Psoas muscle (tissue), 8 donors: ENCODE measurements around the gene MINDY4. TPM values are rescaled to one million over a fixed set of nuclear protein-coding genes. Genes with fewer than 3 reads are reported as not detected.

Experiments
- ATAC-seq, 4 donors: fragments of 200-7000 bp; cut with Tn5 transposase; one replicate each; pipeline ENCODE4 v1.9.1; 2020; ENCODE audit warnings: moderate library complexity in 3 of 4, mild to moderate bottlenecking in 2 of 4
- DNase-seq, 2 donors: peaks; one replicate each; pipeline ENCODE4 v3.0.0-alpha.2; 2020
- H3K27ac ChIP-seq: fragments of 200-600 bp; one replicate; pipeline ENCODE4 v1.8.0; 2022
- H3K27me3 ChIP-seq, 3 donors: fragments of 200-600 bp in 1 of 3; one replicate each; pipeline versions ENCODE4 v1.6.1 to v1.8.0; 2013 to 2022; ENCODE audit warnings: low read length in 2 of 3, mild to moderate bottlenecking in 2 of 3, moderate library complexity in 1 of 3; ENCODE audit not compliant: insufficient read depth in 3 of 3
- H3K36me3 ChIP-seq, 2 donors: fragments of 200-600 bp in 1 of 2; one replicate each; pipeline versions ENCODE4 v1.6.1 to v1.8.0; 2013 to 2022; ENCODE audit warnings: low read depth in 1 of 2, mild to moderate bottlenecking in 1 of 2, moderate library complexity in 1 of 2; ENCODE audit not compliant: insufficient read depth in 1 of 2
- H3K4me1 ChIP-seq: fragments of 200-600 bp; one replicate; pipeline ENCODE4 v1.8.0; 2022
- H3K4me3 ChIP-seq: fragments of 200-600 bp; one replicate; pipeline ENCODE4 v1.8.0; 2022; ENCODE audit warnings: mild to moderate bottlenecking
- H3K9me3 ChIP-seq: fragments of 200-600 bp; one replicate; pipeline ENCODE4 v1.8.0; 2022
- CTCF ChIP-seq: fragments of 200-600 bp; IDR thresholded peaks from one replicate; pipeline ENCODE4 v1.8.0; 2022; ENCODE audit warnings: antibody characterized with exemption
- WGBS, 3 donors: extraction: QIAGEN DNeasy Blood & Tissue Kit; methylation state at CpG; one replicate each; pipeline versions ENCODE4 v1.1.6 to v1.1.7; 2013; 5-methylcytosine and 5-hydroxymethylcytosine counted together
- intact Hi-C, 2 donors: fragments of 100-400 bp; cut with DNase I; formaldehyde crosslinking; loops; one replicate each; pipeline versions ENCODE4 v1.11.0 to v1.14.2; 2022
- polyA plus RNA-seq, 3 donors: library from polyadenylated mRNA; stranded (reverse); fragments of 200-250 nt; gene quantifications; one replicate each; pipeline ENCODE4 v1.2.3, GENCODE V29; 2013
- total RNA-seq, 4 donors: library from RNA; stranded (reverse); fragmentation: NEBNext Ultra II Directional in 2 of 4; extraction: Animal tissue kit (Norgen Biotek cat#: 25700) in 2 of 4; gene quantifications; one replicate each; pipeline versions ENCODE4 v1.2.1 to v1.2.4, GENCODE V29; 2021 to 2023
- donor health status: healthy with polysubstance abuse.
- donor health status: DM: no; HTN: no; CAD: no; lungs with moderate emphysema.
- donor health status: Bipolar disorder and iron deficiency.
- donor health status: healthy.
- donor health status: DM: yes; HTN: yes; CAD: no.
- donor health status: DM: no; HTN: no; CAD: no.
- donor health status: DM: no; HTN: no; CAD: no.
- donor health status: DM: yes; HTN: yes; CAD: no.

MINDY4 gene
- total and polyA plus RNA-seq, 7 donors, result 0.86 to 3.5 (median 1.5) TPM

GRCh38 chr7:30873207-30873606, 102.0 kb downstream of the MINDY4 start:
- Histone ChIP-seq H3K27me3 (no peaks in the 10 kb centered on the region), H3K27ac (no peak overlapping the region), H3K4me3 (no peak overlapping the region), H3K9me3 (no peaks in the 10 kb centered on the region), H3K4me1 (peaks cover 1% of the 10 kb centered on the region), H3K36me3 (peaks cover 0 to 6% of the 10 kb centered on the region in 2 donors)
- intact Hi-C loops, result no loop called here
- 74 to 84% (median 83%) methylated on average over 2 of the region's 2 CpGs for WGBS, 3 donors
- TF ChIP-seq CTCF, result no peak
- ATAC-seq (no peak), DNase-seq (no peak)

DNA sequence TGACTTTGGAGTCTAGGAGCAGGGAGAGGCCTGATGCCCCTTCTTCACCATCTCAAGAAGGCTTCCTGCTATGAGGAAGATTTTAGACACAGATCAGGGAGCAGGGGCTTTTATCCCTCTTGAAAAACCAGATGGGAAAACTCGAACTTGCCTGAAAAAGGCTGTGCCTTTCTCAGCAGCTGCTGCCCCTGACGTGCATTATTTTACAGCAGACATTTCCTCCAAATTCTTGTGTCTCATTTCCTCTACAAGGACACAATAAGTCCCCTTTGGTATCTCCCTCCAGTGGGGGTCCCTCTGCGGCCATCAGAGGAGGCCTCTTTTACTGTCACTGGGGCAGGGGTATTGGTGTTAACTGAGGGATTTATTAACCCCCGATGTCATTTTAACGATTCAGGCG, 102.4 kb downstream of the MINDY4 start:
- Histone ChIP-seq H3K27me3 (no peaks in the 10 kb centered on the region), H3K4me1 (no peaks in the 10 kb centered on the region), H3K9me3 (no peaks in the 10 kb centered on the region), H3K4me3 (no peak overlapping the region), H3K27ac (no peak overlapping the region), H3K36me3 (peaks cover 0 to 6% of the 10 kb centered on the region in 2 donors)
- intact Hi-C loops, result no loop called here
- WGBS, 3 donors, result 62 to 76% (median 70%) methylated on average over 6 of the region's 6 CpGs
- ATAC-seq (no peak), DNase-seq (no peak)
- no peak for TF ChIP-seq CTCF

GRCh38 chr7:30874656-30875302, 103.6 kb downstream of the MINDY4 start:
- H3K36me3 ChIP-seq, result peaks cover 0 to 6% of the 10 kb centered on the region in 2 donors

GRCh38 chr7:30877015-30877769, 106.0 kb downstream of the MINDY4 start:
- Histone ChIP-seq H3K36me3 (peaks cover 0 to 6% of the 10 kb centered on the region in 2 donors), H3K4me1 (no peaks in the 10 kb centered on the region), H3K4me3 (no peak overlapping the region), H3K27me3 (no peaks in the 10 kb centered on the region), H3K9me3 (no peaks in the 10 kb centered on the region), H3K27ac (no peak overlapping the region)
- intact Hi-C loops, result no loop called here
- TF ChIP-seq CTCF, result no peak
- ATAC-seq (no peak), DNase-seq (no peak)
- 48 to 49% (median 48%) methylated on average over 9 of the region's 9 CpGs for WGBS, 3 donors

More at GRCh38 chr7:30874656-30875302, 103.6 kb downstream of the MINDY4 start:
- Histone ChIP-seq H3K27ac (no peak overlapping the region), H3K27me3 (no peaks in the 10 kb centered on the region), H3K4me3 (no peak overlapping the region), H3K9me3 (no peaks in the 10 kb centered on the region), H3K4me1 (no peaks in the 10 kb centered on the region)
- 89 to 93% (median 89%) methylated on average over 5 of the region's 5 CpGs for WGBS, 3 donors
- TF ChIP-seq CTCF, result no peak
- intact Hi-C loops, result no loop called here
- ATAC-seq (no peak), DNase-seq (no peak)
